Measurements from ENCODE around the gene ZNF816.

DNA sequence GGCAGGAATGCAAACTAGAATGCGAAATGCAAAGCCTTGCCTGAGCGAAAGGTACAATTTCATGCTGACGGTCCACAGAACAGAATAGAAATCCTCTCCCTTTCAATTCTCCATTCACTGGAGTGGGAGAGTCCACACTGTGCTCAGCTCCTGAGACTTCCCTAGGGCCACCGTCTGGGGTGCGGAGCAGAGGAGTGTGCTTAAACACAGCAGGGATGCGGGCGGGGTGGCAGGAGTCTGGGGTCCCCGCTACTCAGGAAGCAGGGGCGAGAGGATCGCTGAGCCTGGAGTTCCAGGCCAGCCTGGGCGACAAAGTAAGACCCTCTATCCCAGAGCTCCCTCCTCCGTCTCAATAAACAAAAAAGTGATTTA is 552 bp upstream of the ZNF816 start:
- TF ChIP-seq POLR2A (IDR thresholded peaks at IDR 0.05), result no peak
- no peak for TF ChIP-seq CTCF (IDR thresholded peaks at IDR 0.05)
- TF ChIP-seq POLR2AphosphoS5 (IDR thresholded peaks at IDR 0.05), result no peak

All from suprapubic skin (tissue), 4 donors.